ENCODE results near the gene CD93.

Gene CD93

DNA sequence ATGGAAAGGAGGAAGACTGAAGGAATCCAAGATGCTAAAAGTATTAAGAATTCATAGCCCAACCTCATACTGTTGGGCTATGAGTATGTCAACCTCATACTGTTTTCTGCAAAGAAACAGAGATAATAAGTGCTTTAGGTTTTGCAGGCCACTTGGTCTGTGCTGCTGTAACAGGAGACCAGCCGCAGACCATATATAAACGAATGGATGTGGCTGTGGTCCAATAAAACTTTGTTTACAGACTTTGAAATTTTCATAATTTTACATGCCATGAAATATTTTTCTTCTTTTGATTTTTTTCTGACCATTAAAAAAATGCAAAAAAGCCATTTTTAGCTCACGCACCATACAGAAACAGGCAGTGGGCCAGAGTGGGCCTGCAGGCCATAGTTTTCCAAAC is 23.0 kb downstream of the CD93 start:
- DNase-seq (ENCODE audit: low spot score) = no peak
- TF ChIP-seq, protein P1, sequence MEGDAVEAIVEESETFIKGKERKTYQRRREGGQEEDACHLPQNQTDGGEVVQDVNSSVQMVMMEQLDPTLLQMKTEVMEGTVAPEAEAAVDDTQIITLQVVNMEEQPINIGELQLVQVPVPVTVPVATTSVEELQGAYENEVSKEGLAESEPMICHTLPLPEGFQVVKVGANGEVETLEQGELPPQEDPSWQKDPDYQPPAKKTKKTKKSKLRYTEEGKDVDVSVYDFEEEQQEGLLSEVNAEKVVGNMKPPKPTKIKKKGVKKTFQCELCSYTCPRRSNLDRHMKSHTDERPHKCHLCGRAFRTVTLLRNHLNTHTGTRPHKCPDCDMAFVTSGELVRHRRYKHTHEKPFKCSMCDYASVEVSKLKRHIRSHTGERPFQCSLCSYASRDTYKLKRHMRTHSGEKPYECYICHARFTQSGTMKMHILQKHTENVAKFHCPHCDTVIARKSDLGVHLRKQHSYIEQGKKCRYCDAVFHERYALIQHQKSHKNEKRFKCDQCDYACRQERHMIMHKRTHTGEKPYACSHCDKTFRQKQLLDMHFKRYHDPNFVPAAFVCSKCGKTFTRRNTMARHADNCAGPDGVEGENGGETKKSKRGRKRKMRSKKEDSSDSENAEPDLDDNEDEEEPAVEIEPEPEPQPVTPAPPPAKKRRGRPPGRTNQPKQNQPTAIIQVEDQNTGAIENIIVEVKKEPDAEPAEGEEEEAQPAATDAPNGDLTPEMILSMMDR (IDR thresholded peaks at IDR 0.05; ENCODE audit: extremely low read depth, missing control alignments) = no peak

DNA sequence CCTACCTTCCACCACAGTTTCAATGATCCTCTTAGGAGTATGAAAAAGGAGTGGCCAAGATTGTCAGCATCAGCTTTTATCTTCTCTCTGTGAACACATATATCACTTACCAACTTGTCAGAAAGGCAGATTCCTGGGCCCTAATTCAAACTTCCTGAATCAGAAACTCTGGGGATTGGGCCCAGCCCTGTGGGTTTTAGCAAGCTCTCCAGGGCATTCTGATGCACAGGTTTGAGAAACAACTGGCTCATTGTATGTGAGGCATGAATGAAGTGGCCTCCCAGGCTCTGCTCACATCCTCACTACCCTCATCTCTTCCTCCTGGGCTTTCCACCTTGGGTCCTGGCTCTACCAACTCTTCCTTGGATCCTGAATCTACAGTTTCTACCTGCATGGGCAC is 23.5 kb downstream of the CD93 start:
- no peak for DNase-seq (ENCODE audit: low spot score)
- TF ChIP-seq, protein P1 (IDR thresholded peaks at IDR 0.05; ENCODE audit: extremely low read depth, missing control alignments) = no peak

DNA sequence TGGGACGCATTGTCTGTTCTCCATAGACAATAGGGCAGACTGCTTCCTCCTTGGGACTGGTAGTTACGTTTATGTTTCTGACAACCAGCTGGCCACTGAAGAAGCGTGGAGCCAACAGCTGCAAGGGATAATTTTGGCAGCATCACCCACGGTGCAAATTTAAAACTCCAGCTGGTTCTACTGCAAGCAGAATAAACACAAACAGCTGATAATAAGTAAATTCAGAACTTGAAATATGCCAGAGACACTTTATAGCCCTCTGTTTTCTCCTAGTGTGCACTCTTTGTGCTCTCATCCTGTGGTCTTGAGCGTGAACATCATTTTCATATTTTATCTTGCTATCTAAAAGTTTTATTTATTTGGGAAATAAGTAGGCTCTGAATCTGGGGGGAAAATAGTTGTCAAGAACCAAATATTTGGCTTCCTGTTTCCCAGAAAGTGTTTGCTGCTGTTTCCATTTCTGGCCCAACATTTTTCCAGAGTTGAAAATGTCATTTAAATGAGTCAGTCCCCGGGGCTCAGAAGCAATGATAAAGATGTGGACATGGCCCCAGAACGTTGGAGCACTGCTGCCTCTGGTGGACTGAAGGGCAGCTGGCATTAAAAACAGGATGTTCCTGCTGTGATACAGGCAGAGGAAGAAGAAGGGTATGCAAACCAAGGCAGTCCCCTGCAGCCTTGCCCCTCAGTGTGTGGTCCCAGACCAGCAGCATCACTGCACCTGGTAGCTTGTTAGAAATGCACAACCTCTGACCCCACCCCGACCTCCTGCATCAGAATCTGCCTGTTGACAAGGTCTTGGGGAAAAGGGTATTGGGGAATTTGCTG is 24.2 kb downstream of the CD93 start:
- no peak for DNase-seq (ENCODE audit: low spot score)

DNA sequence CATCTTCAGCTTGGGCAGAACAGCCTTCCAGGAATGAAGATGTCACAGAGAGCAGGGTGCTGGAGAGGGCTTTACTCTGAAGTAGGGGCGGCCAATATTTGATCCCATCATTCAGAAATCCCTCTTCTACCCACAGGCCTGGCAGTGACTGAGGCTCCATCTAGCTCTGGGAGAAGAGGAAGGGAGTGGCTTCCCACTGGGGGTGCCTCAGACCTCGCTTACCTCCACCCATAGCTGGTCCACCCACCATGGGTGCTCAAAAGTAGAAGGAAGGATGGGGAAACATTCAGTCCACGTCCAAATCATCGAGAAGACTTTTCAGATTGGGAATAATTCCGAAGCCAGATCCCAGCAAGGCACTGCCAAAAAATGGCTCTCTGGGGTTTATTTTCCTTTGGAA is 24.9 kb downstream of the CD93 start:
- TF ChIP-seq, protein P1 (IDR thresholded peaks at IDR 0.05; ENCODE audit: extremely low read depth, missing control alignments) = no peak

More for the DNA sequence above, 24.2 kb downstream of the CD93 start:
- TF ChIP-seq, protein P1 (IDR thresholded peaks at IDR 0.05; ENCODE audit: extremely low read depth, missing control alignments) = no peak

DNA sequence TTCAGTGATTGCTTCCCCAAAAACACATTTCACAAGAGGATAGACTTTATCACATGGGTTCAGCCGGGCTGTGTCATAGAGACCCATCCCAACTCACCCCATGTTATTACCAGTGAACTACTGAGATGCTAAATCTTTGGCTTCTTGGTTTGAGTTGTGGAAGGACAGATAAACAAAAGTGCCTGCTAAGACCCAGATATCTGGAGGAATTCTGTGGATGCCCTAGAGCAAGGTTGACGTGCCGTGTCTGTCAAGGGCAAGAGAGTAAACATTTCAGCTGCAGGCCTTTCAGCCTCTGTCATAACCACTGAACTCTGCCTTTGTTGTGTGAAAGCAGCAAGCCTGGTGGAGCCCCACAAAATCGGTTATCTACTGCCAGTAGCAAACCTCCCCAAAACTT is 25.5 kb downstream of the CD93 start:
- DNase-seq (ENCODE audit: low spot score) = no peak
- TF ChIP-seq, protein P1 (IDR thresholded peaks at IDR 0.05; ENCODE audit: extremely low read depth, missing control alignments) = no peak

More for the DNA sequence above, 24.9 kb downstream of the CD93 start:
- no peak for DNase-seq (ENCODE audit: low spot score)

DNA sequence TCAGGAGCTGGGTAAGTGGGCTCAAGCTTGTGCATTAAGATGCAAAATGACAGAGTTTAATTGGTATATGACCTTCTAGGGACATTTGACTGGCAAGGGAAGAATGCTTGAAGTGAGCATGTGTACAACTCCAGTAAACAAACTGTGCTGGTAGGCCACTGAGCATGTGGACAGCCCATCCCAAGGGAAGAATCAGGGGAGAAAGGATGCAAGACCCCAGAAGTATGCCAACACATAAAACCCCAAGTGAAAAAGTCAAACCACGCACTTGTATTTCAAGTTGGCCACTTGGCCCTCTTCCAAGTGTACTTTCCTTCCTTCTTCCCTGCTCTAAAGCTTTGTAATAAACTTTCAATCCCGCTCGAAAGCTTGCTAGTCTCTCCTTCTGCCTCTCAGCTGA is 26.3 kb downstream of the CD93 start:
- TF ChIP-seq, protein P1 (IDR thresholded peaks at IDR 0.05; ENCODE audit: extremely low read depth, missing control alignments) = no peak
- DNase-seq (ENCODE audit: low spot score) = no peak

DNA sequence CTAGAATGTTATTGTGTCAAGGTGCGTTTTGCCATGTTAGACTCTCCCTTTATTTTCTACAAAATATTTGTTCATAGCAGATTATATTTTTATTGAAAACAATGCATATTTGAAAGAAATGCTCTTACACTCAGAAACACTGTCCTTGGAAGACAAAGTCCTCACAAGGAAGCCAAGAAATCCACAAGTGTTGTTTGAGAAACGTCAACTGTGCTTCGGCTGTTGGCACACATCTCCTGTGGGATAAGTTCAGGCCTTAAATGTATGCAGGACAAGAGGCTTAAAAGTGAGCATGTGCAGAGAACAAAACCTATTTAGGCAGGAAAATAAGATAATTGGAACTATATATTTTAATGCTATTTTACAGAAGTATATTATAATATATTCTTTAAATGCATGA is 27.1 kb downstream of the CD93 start:
- DNase-seq (ENCODE audit: low spot score) = no peak
- TF ChIP-seq, protein P1 (IDR thresholded peaks at IDR 0.05; ENCODE audit: extremely low read depth, missing control alignments) = no peak

All from GM20000 (cell line).